ENCODE results near the gene EXOC3L4. TPM values are rescaled to one million over a fixed set of nuclear protein-coding genes. Genes with fewer than 3 reads are reported as not detected.

The EXOC3L4 gene
- total and polyA plus RNA-seq, 2 of the 8 experiments (the other 6 are each of a cell fraction or from before 2014, with no cell fraction given) = 0.45 to 0.57 TPM

- POLR2A ChIA-PET (ENCODE audit: partially characterized antibody) = interaction anchor here (0.6 to 1.0 kb wide), 2 partner anchors 21 to 404 kb away, joined by 3 to 4 read pairs; no protein-coding TSS in a partner anchor
- Histone ChIP-seq H3K23ac (ENCODE audit: insufficient read length) (no peak overlapping the region), H4K91ac (replicated peaks; ENCODE audit: insufficient read length, low read length) (peak overlapping the region; percentile 55), H2BK5ac (ENCODE audit: low read depth, low read length) (no peak overlapping the region), H3K14ac (ENCODE audit: insufficient read length) (no peak overlapping the region), H3K56ac (replicated peaks; ENCODE audit: insufficient read length, low read depth, low read length) (no peak overlapping the region), H2BK20ac (ENCODE audit: low read length) (0 out of 2 replicates have a peak overlapping the region, but pooled peaks have one; percentile 6), H3K4me3 (ENCODE audit: extremely low read depth in 1 of 4, insufficient read depth in 2 of 4, low read depth in 3 of 4, low read length in 4 of 4) (no peak overlapping the region), H3K9me3 (ENCODE audit: insufficient read depth in 2 of 2, low read depth in 1 of 2, low read length in 1 of 2) (no peaks in the 10 kb centered on the region), H3K9ac (replicated peaks in 1 of 4; ENCODE audit: extremely low read depth in 1 of 4, low read depth in 3 of 4, low read length in 3 of 4) (no peak overlapping the region), H2BK15ac (ENCODE audit: low read length) (no peak overlapping the region), H3K4ac (replicated peaks; ENCODE audit: insufficient read length, low read depth, low read length) (no peak overlapping the region), H3K4me2 (ENCODE audit: insufficient read depth in 1 of 2, low read depth in 2 of 2, low read length in 2 of 2) (no peak overlapping the region), H3K27ac (ENCODE audit: low read depth, low read length) (no peak overlapping the region), H2AK5ac (ENCODE audit: low read depth, low read length) (no peak overlapping the region), H4K20me1 (replicated peaks in 1 of 2; ENCODE audit: control insufficient read depth in 1 of 2, insufficient read depth in 2 of 2, low read length in 2 of 2) (peaks cover 0 to 1% of the 10 kb centered on the region in 2 experiments), H3K79me1 (ENCODE audit: low read depth, low read length) (no peaks in the 10 kb centered on the region), H3K36me3 (ENCODE audit: control insufficient read depth in 2 of 4, insufficient read depth in 4 of 4, low read length in 3 of 4) (no peaks in the 10 kb centered on the region), H3K18ac (ENCODE audit: extremely low read depth, low read length) (no peak overlapping the region; the same call in 1 of the 2 replicates), H4K5ac (ENCODE audit: insufficient read length, low read depth, low read length) (no peak overlapping the region), H2BK120ac (replicated peaks; ENCODE audit: low read depth, low read length) (no peak overlapping the region), H2AFZ (ENCODE audit: low read length) (no peak overlapping the region), H3K79me2 (ENCODE audit: control insufficient read depth in 1 of 2, insufficient read depth in 2 of 2, low read length in 2 of 2) (no peaks in the 10 kb centered on the region), H3K4me1 (replicated peaks in 1 of 4; ENCODE audit: control insufficient read depth in 3 of 4, insufficient read depth in 4 of 4, low read length in 3 of 4) (peaks cover 0 to 5% (median 4%) of the 10 kb centered on the region in 4 experiments; a peak in 3 of 7 replicates), H3K23me2 (ENCODE audit: low read depth, low read length) (no peaks in the 10 kb centered on the region), H4K8ac (ENCODE audit: extremely low read depth, insufficient read depth, low read length) (no peak overlapping the region), H3K27me3 (replicated peaks in 1 of 4; ENCODE audit: control insufficient read depth in 3 of 4, extremely low read depth in 1 of 4, insufficient read depth in 3 of 4, low read length in 3 of 4) (no peaks in the 10 kb centered on the region), H2BK12ac (ENCODE audit: low read depth, low read length) (no peak overlapping the region; the same call in 1 of the 2 replicates)
- TF ChIP-seq JUN (IDR thresholded peaks at IDR 0.05; ENCODE audit: low read depth, low read length) (no peak), USF2 (IDR thresholded peaks at IDR 0.05; ENCODE audit: low read length) (no peak), SIRT6 (IDR thresholded peaks at IDR 0.05; ENCODE audit: low read length) (no peak), FOSL1 (IDR thresholded peaks at IDR 0.05; ENCODE audit: insufficient read depth, low read depth, low read length) (no peak), SP1 (IDR thresholded peaks at IDR 0.05; ENCODE audit: low read depth, low read length) (no peak), CHD2 (IDR thresholded peaks at IDR 0.05; ENCODE audit: low read length) (no peak)
- FAIRE-seq (no peak), DNase-seq (ENCODE audit: low read depth in 1 of 2, low spot score in 2 of 2) (no peak)
- CTCF ChIA-PET (ENCODE audit: partially characterized antibody) = interaction anchor here (1.0 to 2.0 kb wide), 5 partner anchors 8 to 99 kb away, joined by 3 to 8 read pairs (median 3); no protein-coding TSS in a partner anchor
- WGBS, 2 experiments (ENCODE audit: extremely low coverage in 1 of 2, insufficient coverage in 1 of 2, insufficient read length in 1 of 2, insufficient replicate concordance in 2 of 2, low coverage in 1 of 2, low lambda C conversion rate in 2 of 2, missing lambda C conversion rate in 1 of 2) = 92% methylated on average over 19 of the region's 19 CpGs; no CpG with 5 or more reads in 1 of the 2 experiments
Observed at GRCh38 chr14:103157969-103158368, 63.4 kb downstream of the EXOC3L4 start.

Measured in H1 (cell line).